Endothelial cell of umbilical vein (primary cell): ENCODE measurements around the gene PLCB4. TPM values are rescaled to one million over a fixed set of nuclear protein-coding genes. Genes with fewer than 3 reads are reported as not detected.

Experiments
- BruUV-seq: library from RNA; stranded (reverse); fragments of 400-500 nt; replicated peaks from 2 replicates; lab custom pipeline; 2021; lab: Mats Ljungman, UMichigan
- CTCF ChIA-PET: fragments of 300-600, 350-600 bp; sonication (Branson Sonifier 250); formaldehyde crosslinking; loops from one replicate; lab custom pipeline; 2021; ENCODE audit warnings: antibody characterized with exemption, inconsistent platforms; lab: Charles Lee
- POLR2A ChIA-PET: fragments of 300-600, 350-600 bp; sonication (Branson Sonifier 250); formaldehyde crosslinking; loops from one replicate; lab custom pipeline; 2021; ENCODE audit warnings: antibody characterized with exemption, inconsistent platforms; lab: Charles Lee
- DNase-seq: peaks from one replicate; pipeline ENCODE4 v3.0.0-alpha.2; 2011; ENCODE audit warnings: low read depth, low spot score
- FAIRE-seq: peaks from 2 replicates; lab custom pipeline; 2011; peaks lifted over from hg19 to GRCh38; lab: Jason Lieb, UNC
- H2AFZ ChIP-seq: 2 replicates; pipeline ENCODE4 v1.6.0; 2012; ENCODE audit warnings: low read depth, low read length, control low read depth, inconsistent platforms
- H3K27ac ChIP-seq: 2 replicates; pipeline ENCODE4 v1.5.1; 2011; ENCODE audit warnings: low read depth, mild to moderate bottlenecking, control low read depth, low read length, moderate library complexity; ENCODE audit not compliant: insufficient read depth
- H3K27me3 ChIP-seq, 2 experiments: 2 replicates each; pipeline versions ENCODE4 v1.6.0 to v1.6.1; 2011; ENCODE audit warnings: low read length in 2 of 2, mixed read lengths in 1 of 2; ENCODE audit not compliant: control insufficient read depth in 2 of 2, insufficient read depth in 2 of 2
- H3K36me3 ChIP-seq, 2 experiments: 2 replicates in 1 of 2; 3 replicates in 1 of 2; pipeline ENCODE4 v1.5.1; 2011; ENCODE audit warnings: low read length in 2 of 2, mild to moderate bottlenecking in 1 of 2, moderate library complexity in 1 of 2; ENCODE audit not compliant: control insufficient read depth in 2 of 2, insufficient read depth in 2 of 2; ENCODE audit errors: extremely low read depth in 1 of 2
- H3K4me1 ChIP-seq: 3 replicates; pipeline ENCODE4 v1.5.1; 2011; ENCODE audit warnings: mild to moderate bottlenecking, low read length; ENCODE audit not compliant: control insufficient read depth, insufficient read depth; ENCODE audit errors: extremely low read depth
- H3K4me2 ChIP-seq: 2 replicates; pipeline ENCODE4 v1.6.1; 2011; ENCODE audit warnings: low read length, control low read depth, mixed read lengths; ENCODE audit not compliant: insufficient read depth
- H3K4me3 ChIP-seq, 3 experiments: fragments of 200-600 bp in 1 of 3; sonication (generic), shearing (Covaris generic) in 1 of 3; replicated peaks in 1 of 3; 2 replicates each; pipeline ENCODE4 v1.5.1; 2011 to 2016; ENCODE audit warnings: control low read depth in 3 of 3, low read length in 3 of 3, mild to moderate bottlenecking in 2 of 3, inconsistent platforms in 1 of 3, low read depth in 1 of 3, moderate library complexity in 1 of 3; ENCODE audit not compliant: insufficient read depth in 1 of 3
- H3K79me2 ChIP-seq: 2 replicates; pipeline ENCODE4 v1.6.0; 2012; ENCODE audit warnings: low read length, inconsistent platforms; ENCODE audit not compliant: control insufficient read depth, insufficient read depth
- H3K9ac ChIP-seq: replicated peaks from 2 replicates; pipeline ENCODE3; 2011; ENCODE audit warnings: low read length, control low read depth; ENCODE audit not compliant: insufficient read depth; ENCODE audit errors: extremely low read depth
- H3K9me1 ChIP-seq: replicated peaks from 3 replicates; pipeline ENCODE4 v1.6.0; 2011; ENCODE audit warnings: mild to moderate bottlenecking, low read length; ENCODE audit not compliant: control insufficient read depth, insufficient read depth; ENCODE audit errors: extremely low read depth
- H3K9me3 ChIP-seq: replicated peaks from 2 replicates; pipeline ENCODE4 v1.5.1; 2012; ENCODE audit warnings: low read length, inconsistent platforms; ENCODE audit not compliant: control insufficient read depth, insufficient read depth
- H4K20me1 ChIP-seq: replicated peaks from 2 replicates; pipeline ENCODE3; 2011; ENCODE audit warnings: mild to moderate bottlenecking, low read length; ENCODE audit not compliant: control insufficient read depth, insufficient read depth; ENCODE audit errors: extremely low read depth
- CTCF ChIP-seq, 2 donors: IDR thresholded peaks; 1 replicate in 1 of 2; 2 replicates in 1 of 2; pipeline ENCODE4 v1.5.1; 2011; ENCODE audit warnings: low read length in 2 of 2, mild to moderate bottlenecking in 2 of 2, moderate library complexity in 2 of 2, control low read depth in 1 of 2, inconsistent platforms in 1 of 2, low read depth in 1 of 2; ENCODE audit not compliant: insufficient read depth in 1 of 2; ENCODE audit errors: extremely low read depth in 1 of 2
- EZH2 ChIP-seq: IDR thresholded peaks from 2 replicates; pipeline ENCODE4 v1.6.1; 2012; ENCODE audit warnings: borderline replicate concordance, low read depth, mild to moderate bottlenecking, moderate library complexity, low read length, inconsistent platforms; ENCODE audit not compliant: severe bottlenecking
- FOS ChIP-seq: IDR thresholded peaks from 2 replicates; pipeline ENCODE4 v1.6.1; 2011; ENCODE audit warnings: mild to moderate bottlenecking, low read length, moderate library complexity, borderline replicate concordance; ENCODE audit not compliant: insufficient read depth
- GATA2 ChIP-seq: IDR thresholded peaks from 2 replicates; pipeline ENCODE4 v1.7.0; 2011; ENCODE audit warnings: low read depth, mild to moderate bottlenecking, moderate library complexity, mixed read lengths, low read length; ENCODE audit not compliant: insufficient read length, insufficient read depth
- JUN ChIP-seq: IDR thresholded peaks from 2 replicates; pipeline ENCODE4 v1.6.1; 2011; ENCODE audit warnings: borderline replicate concordance, low read depth; ENCODE audit not compliant: insufficient read length, insufficient read depth
- MAX ChIP-seq: IDR thresholded peaks from 2 replicates; pipeline ENCODE4 v1.6.1; 2011; ENCODE audit not compliant: insufficient read depth, insufficient read length
- MYC ChIP-seq: IDR thresholded peaks from one replicate; pipeline ENCODE4 v1.6.1; 2011; ENCODE audit warnings: mild to moderate bottlenecking, low read depth, low read length
- POLR2A ChIP-seq: IDR thresholded peaks from 2 replicates; pipeline ENCODE4 v1.6.1; 2012; ENCODE audit warnings: low read depth, mild to moderate bottlenecking, control low read depth, low read length
- POLR2AphosphoS5 ChIP-seq: IDR thresholded peaks from 2 replicates; pipeline ENCODE4 v1.6.1; 2012; ENCODE audit warnings: low read depth, mild to moderate bottlenecking, control low read depth, low read length, moderate library complexity; ENCODE audit not compliant: insufficient read depth
- dilution Hi-C: fragments of 300-500 bp; cut with MboI; formaldehyde crosslinking; loops from one replicate; pipeline ENCODE4 v1.15.0; 2019; ENCODE audit warnings: low sequenced_read_pairs; ENCODE audit not compliant: extremely low pct_ligation_motif_present
- intact Hi-C: fragments of 100-400 bp; cut with micrococcal nuclease; formaldehyde crosslinking; loops from one replicate; pipeline ENCODE4 v1.10.0; 2022
- polyA plus RNA-seq, 4 experiments: library from polyadenylated mRNA; depleted of rRNA in 3 of 4; stranded (reverse) in 3 of 4; unstranded in 1 of 4; fragments of >200 nt; gene quantifications; 2 replicates each; pipeline versions ENCODE4 v1.2.1 to v1.2.3, GENCODE V29; 2011 to 2012; ENCODE audit warnings: missing spikeins in 1 of 4
- total RNA-seq: library from RNA; stranded (reverse); gene quantifications from 2 replicates; pipeline ENCODE4 v1.2.3, GENCODE V29; 2021

Gene PLCB4
- total and polyA plus RNA-seq, 2 donors (not counting 3 experiments of a cell fraction or from before 2014, with no cell fraction given) = 0.37 to 1.7 TPM

- ChIA-PET POLR2A (no interaction called here), CTCF (interaction anchor here (0.9 to 1.5 kb wide), 4 partner anchors 10 to 579 kb away, joined by 3 to 5 read pairs (median 4); no protein-coding TSS in a partner anchor)
- H3K4me2 ChIP-seq = no peak overlapping the region
- no peak overlapping the region for H3K27ac ChIP-seq
- H3K36me3 ChIP-seq = no peaks in the 10 kb centered on the region
- no peaks in the 10 kb centered on the region for H3K9me1 ChIP-seq
- TF ChIP-seq GATA2 (no peak), MAX (no peak), CTCF (IDR thresholded peaks at IDR 0.05; ENCODE audit: extremely low read depth in 1 of 2, insufficient read depth in 1 of 2, low read depth in 1 of 2, low read length in 2 of 2) (no peak), JUN (no peak), MYC (no peak)
- H3K9ac ChIP-seq = no peak overlapping the region
- no peaks in the 10 kb centered on the region for H3K79me2 ChIP-seq
- no peak overlapping the region for H3K4me3 ChIP-seq
- H3K27me3 ChIP-seq = no peaks in the 10 kb centered on the region
- no peaks in the 10 kb centered on the region for H4K20me1 ChIP-seq
- no peaks in the 10 kb centered on the region for H3K4me1 ChIP-seq
- no peak overlapping the region for H2AFZ ChIP-seq
- dilution Hi-C loops = no loop called here
- intact Hi-C loops = no loop called here
- H3K9me3 ChIP-seq = no peaks in the 10 kb centered on the region
- FAIRE-seq = no peak
- DNase-seq = no peak
- BruUV-seq = no TSS peak
These were observed 300.7 kb downstream of the PLCB4 start for GRCh38 chr20:9369557-9369956.

GRCh38 chr20:9374072-9374471 is 305.2 kb downstream of the PLCB4 start:
- Histone ChIP-seq H2AFZ (no peak overlapping the region), H3K79me2 (no peaks in the 10 kb centered on the region), H3K9me3 (no peaks in the 10 kb centered on the region), H3K4me2 (no peak overlapping the region), H3K36me3 (no peaks in the 10 kb centered on the region), H3K4me1 (no peaks in the 10 kb centered on the region), H3K9me1 (no peaks in the 10 kb centered on the region), H3K4me3 (no peak overlapping the region), H4K20me1 (no peaks in the 10 kb centered on the region), H3K27me3 (no peaks in the 10 kb centered on the region), H3K27ac (no peak overlapping the region), H3K9ac (no peak overlapping the region)
- ChIA-PET CTCF (interaction anchor here (1.4 kb wide), 1 partner anchor 520 kb away, joined by 3 read pairs; no protein-coding TSS in a partner anchor), POLR2A (no interaction called here)
- BruUV-seq = no TSS peak
- no peak for FAIRE-seq
- dilution Hi-C loops = no loop called here
- intact Hi-C loops = no loop called here
- no peak for DNase-seq
- TF ChIP-seq MYC (no peak), FOS (no peak), MAX (no peak), CTCF (IDR thresholded peaks at IDR 0.05; ENCODE audit: extremely low read depth in 1 of 2, insufficient read depth in 1 of 2, low read depth in 1 of 2, low read length in 2 of 2) (no peak), EZH2 (no peak), JUN (no peak), POLR2AphosphoS5 (no peak), GATA2 (no peak), POLR2A (no peak)
